SK-N-SH (cell line): ENCODE data around the gene BBIP1. TPM values are rescaled to one million over a fixed set of nuclear protein-coding genes. Genes with fewer than 3 reads are reported as not detected.

Source experiments
- CTCF ChIA-PET: fragments of 300-600, 350-600 bp; formaldehyde crosslinking; extraction: SDS; loops from one replicate; lab custom pipeline; 2021; lab: Yijun Ruan, JAX
- POLR2A ChIA-PET: fragments of 350-600 bp; sonication (Branson Sonifier 250); formaldehyde crosslinking; extraction: SDS; loops from one replicate; lab custom pipeline; 2020; ENCODE audit warnings: antibody characterized with exemption, inconsistent platforms; lab: Yijun Ruan, JAX
- DNase-seq: peaks from one replicate; pipeline ENCODE4 v3.0.0; 2012
- H2AFZ ChIP-seq: fragments of 200-600 bp; sonication (generic); 2 replicates; pipeline ENCODE4 v1.8.1; 2016; ENCODE audit warnings: antibody characterized with exemption, mild to moderate bottlenecking, low read depth
- H3F3A ChIP-seq: fragments of 200-600 bp; sonication (generic); replicated peaks from 2 replicates; pipeline ENCODE3; 2016; ENCODE audit warnings: antibody characterized with exemption, mild to moderate bottlenecking; ENCODE audit not compliant: insufficient read depth
- H3K27ac ChIP-seq, 2 experiments: fragments of 200-500 bp in 1 of 2; fragments of 200-600 bp in 1 of 2; sonication (Bioruptor generic) in 1 of 2; sonication (generic), shearing (Covaris generic) in 1 of 2; 2 replicates each; pipeline versions ENCODE4 v1.5.1 to v1.6.1; 2014 to 2016; ENCODE audit warnings: low read depth in 2 of 2, inconsistent platforms in 1 of 2, low read length in 1 of 2, mild to moderate bottlenecking in 1 of 2, mixed read lengths in 1 of 2
- H3K27me3 ChIP-seq: fragments of 200-600 bp; sonication (generic), shearing (Covaris generic); 2 replicates; pipeline ENCODE4 v1.6.1; 2016; ENCODE audit warnings: mixed run types; ENCODE audit not compliant: insufficient read depth
- H3K36me3 ChIP-seq, 2 experiments: fragments of 200-500 bp in 1 of 2; fragments of 200-600 bp in 1 of 2; sonication (Bioruptor generic) in 1 of 2; sonication (generic) in 1 of 2; replicated peaks in 1 of 2; 2 replicates each; pipeline versions ENCODE3 to v1.5.1; 2014 to 2016; ENCODE audit warnings: low read length in 1 of 2, mild to moderate bottlenecking in 1 of 2; ENCODE audit not compliant: insufficient read depth in 2 of 2, control insufficient read depth in 1 of 2
- H3K4me1 ChIP-seq, 2 experiments: fragments of 200-500 bp in 1 of 2; fragments of 200-600 bp in 1 of 2; sonication (Bioruptor generic) in 1 of 2; sonication (generic), shearing (Covaris generic) in 1 of 2; 2 replicates each; pipeline versions ENCODE4 v1.5.1 to v1.6.1; 2014 to 2016; ENCODE audit warnings: low read depth in 1 of 2, low read length in 1 of 2, mixed run types in 1 of 2; ENCODE audit not compliant: insufficient read depth in 2 of 2, control insufficient read depth in 1 of 2
- H3K4me2 ChIP-seq: fragments of 200-600 bp; sonication (generic), shearing (Covaris generic); 2 replicates; pipeline ENCODE4 v1.6.1; 2017; ENCODE audit warnings: mixed run types
- H3K4me3 ChIP-seq, 2 experiments: fragments of 200-500 bp in 1 of 2; fragments of 200-600 bp in 1 of 2; sonication (Bioruptor generic) in 1 of 2; sonication (generic), shearing (Covaris generic) in 1 of 2; 2 replicates each; pipeline versions ENCODE4 v1.5.1 to v1.8.1; 2014 to 2016; ENCODE audit warnings: low read depth in 2 of 2, inconsistent platforms in 1 of 2, low read length in 1 of 2, mild to moderate bottlenecking in 1 of 2, mixed read lengths in 1 of 2, moderate library complexity in 1 of 2
- H3K79me2 ChIP-seq: fragments of 200-600 bp; sonication (generic); 2 replicates; pipeline ENCODE4 v1.8.1; 2017; ENCODE audit warnings: mild to moderate bottlenecking; ENCODE audit not compliant: insufficient read depth
- H3K9ac ChIP-seq: fragments of 200-600 bp; sonication (generic); 2 replicates; pipeline ENCODE4 v1.6.1; 2017; ENCODE audit warnings: mixed run types
- H3K9me2 ChIP-seq: fragments of 200-600 bp; sonication (generic); 2 replicates; pipeline ENCODE4 v1.6.1; 2017; ENCODE audit warnings: mixed run types
- H3K9me3 ChIP-seq: fragments of 200-600 bp; sonication (generic); 2 replicates; pipeline ENCODE4 v1.6.1; 2017; ENCODE audit warnings: mixed run types, mild to moderate bottlenecking, moderate library complexity
- H4K20me1 ChIP-seq: fragments of 200-600 bp; sonication (generic); 2 replicates; pipeline ENCODE4 v1.6.1; 2017; ENCODE audit warnings: mild to moderate bottlenecking, mixed run types; ENCODE audit not compliant: insufficient read depth
- CHD2 ChIP-seq: fragments of 150-350 bp; IDR thresholded peaks from 2 replicates; pipeline ENCODE4 v1.6.1; 2018; ENCODE audit warnings: low read length; ENCODE audit not compliant: partially characterized antibody
- ELF1 ChIP-seq: IDR thresholded peaks from 2 replicates; pipeline ENCODE4 v1.4.0; 2012
- EP300 ChIP-seq, 2 experiments: IDR thresholded peaks; 2 replicates each; pipeline versions ENCODE4 v1.4.0 to v1.6.1; 2012; ENCODE audit warnings: borderline replicate concordance in 1 of 2, low read depth in 1 of 2, low read length in 1 of 2
- EZH2phosphoT487 ChIP-seq: fragments of 200-600 bp; sonication (generic); IDR thresholded peaks from 2 replicates; pipeline ENCODE4 v1.6.1; 2017; ENCODE audit warnings: low read depth, mixed run types, mild to moderate bottlenecking, antibody characterized with exemption, moderate library complexity, borderline replicate concordance
- FOSL2 ChIP-seq: IDR thresholded peaks from 2 replicates; pipeline ENCODE4 v1.4.0; 2012; ENCODE audit warnings: low read depth, mild to moderate bottlenecking, moderate library complexity, borderline replicate concordance
- FOXM1 ChIP-seq: IDR thresholded peaks from 2 replicates; pipeline ENCODE4 v1.4.0; 2012; ENCODE audit warnings: low read depth, mild to moderate bottlenecking
- GABPA ChIP-seq: IDR thresholded peaks from 2 replicates; pipeline ENCODE4 v1.4.0; 2012; ENCODE audit warnings: low read depth, mild to moderate bottlenecking
- GATA2 ChIP-seq: sonication (generic); formaldehyde crosslinking; IDR thresholded peaks from 2 replicates; pipeline ENCODE4 v1.5.0; 2020; ENCODE audit warnings: mild to moderate bottlenecking, missing genetic modification reagents
- JUND ChIP-seq: IDR thresholded peaks from 2 replicates; pipeline ENCODE4 v1.4.0; 2012
- MXI1 ChIP-seq: IDR thresholded peaks from 2 replicates; pipeline ENCODE4 v1.6.1; 2012; ENCODE audit warnings: mild to moderate bottlenecking, low read depth, low read length, improper control_type of control experiment
- NFIC ChIP-seq: IDR thresholded peaks from 2 replicates; pipeline ENCODE4 v1.4.0; 2012; ENCODE audit warnings: borderline replicate concordance
- RCOR1 ChIP-seq: fragments of 150-350 bp; IDR thresholded peaks from 2 replicates; pipeline ENCODE4 v1.6.1; 2017; ENCODE audit warnings: antibody characterized with exemption, low read length
- TAF1 ChIP-seq: IDR thresholded peaks from 2 replicates; pipeline ENCODE4 v1.6.1; 2012; ENCODE audit warnings: low read depth, mild to moderate bottlenecking, low read length, moderate library complexity, borderline replicate concordance
- WGBS: methylation state at CpG from one replicate; pipeline ENCODE4 v1.1.6; 2017; ENCODE audit warnings: low lambda C conversion rate; 5-methylcytosine and 5-hydroxymethylcytosine counted together
- polyA plus RNA-seq, 3 experiments: library from polyadenylated mRNA; depleted of rRNA; stranded (reverse); fragments of >200 nt; gene quantifications; 2 replicates each; pipeline ENCODE4 v1.2.3, GENCODE V29; 2012
- TF ChIP-seq, protein P1 (sequence below): fragments of 150-350 bp; IDR thresholded peaks from 2 replicates; pipeline ENCODE4 v1.6.1; 2016; ENCODE audit warnings: mild to moderate bottlenecking, low read depth, low read length
- TF ChIP-seq, protein P2 (sequence below): IDR thresholded peaks from 2 replicates; pipeline ENCODE4 v1.4.0; 2012; ENCODE audit warnings: low read depth, borderline replicate concordance
- TF ChIP-seq, protein P3 (sequence below): IDR thresholded peaks from 2 replicates; pipeline ENCODE4 v1.4.0; 2012; ENCODE audit warnings: low read depth, borderline replicate concordance
- TF ChIP-seq, protein P4 (sequence below): IDR thresholded peaks from 2 replicates; pipeline ENCODE4 v1.4.0; 2012; ENCODE audit warnings: low read depth
- TF ChIP-seq, protein P5 (sequence below): fragments of 150-350 bp; IDR thresholded peaks from 2 replicates; pipeline ENCODE4 v1.6.1; 2017; ENCODE audit warnings: antibody characterized with exemption, low read length, low read depth, borderline replicate concordance

BBIP1 gene
- polyA plus RNA-seq, 1 of the 3 experiments (the other 2 are of a cell fraction): 16.2 TPM

DNA sequence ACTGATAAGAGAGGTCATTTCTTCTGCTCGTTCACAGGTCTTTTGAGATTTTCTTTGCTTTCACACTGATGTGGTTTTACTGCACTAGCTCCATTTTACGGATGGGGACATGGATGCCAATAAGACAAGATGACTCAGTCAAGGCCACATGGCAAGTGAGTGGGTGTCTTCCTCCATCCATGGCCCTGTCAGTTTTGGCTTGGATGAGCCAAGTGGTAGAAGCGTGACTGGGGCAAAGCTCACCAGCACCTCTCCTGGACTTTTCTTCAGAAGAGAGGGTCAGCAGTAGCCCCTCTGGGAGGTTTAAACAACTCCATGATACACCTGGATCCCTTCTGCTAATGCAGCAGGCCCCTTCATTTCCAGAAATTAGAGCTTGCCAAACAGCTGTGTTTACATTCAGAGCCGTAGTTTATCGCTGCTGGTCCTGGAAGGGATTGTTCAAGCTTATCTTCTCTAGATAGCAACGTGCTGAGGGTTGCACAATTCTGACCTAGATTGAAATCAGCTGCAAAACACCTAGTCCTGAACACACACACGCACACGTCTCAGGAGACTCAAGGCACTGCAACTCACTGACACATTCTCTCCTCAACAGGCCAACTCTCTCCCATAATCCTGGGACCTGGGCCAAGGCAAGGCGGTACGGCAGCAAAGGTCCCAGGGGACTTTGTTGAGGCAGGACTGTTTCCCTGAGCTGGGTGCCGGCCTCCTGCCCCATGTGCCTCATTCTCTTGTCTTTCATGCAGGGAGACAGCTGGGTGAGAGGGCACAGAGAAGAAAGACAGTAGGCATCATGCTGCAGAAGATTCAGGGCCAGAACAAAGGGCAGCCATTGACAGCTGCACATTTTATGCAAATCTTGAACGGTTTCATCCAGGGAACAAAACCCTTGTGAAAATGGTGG, 61.5 kb downstream of the BBIP1 start:
- H3K27me3 ChIP-seq: no peaks in the 10 kb centered on the region
- no peak overlapping the region for H3K9ac ChIP-seq
- H3K4me3 ChIP-seq: no peak overlapping the region
- no peak overlapping the region for H2AFZ ChIP-seq
- DNase-seq: no peak
- no peaks in the 10 kb centered on the region for H3K9me2 ChIP-seq
- no peaks in the 10 kb centered on the region for H3K79me2 ChIP-seq
- H3K9me3 ChIP-seq: no peaks in the 10 kb centered on the region
- WGBS: 69% methylated on average over 9 of the region's 12 CpGs
- peak; percentile 78 for TF ChIP-seq GATA2 (CRISPR knock-in tag)
- TF ChIP-seq, protein P1, sequence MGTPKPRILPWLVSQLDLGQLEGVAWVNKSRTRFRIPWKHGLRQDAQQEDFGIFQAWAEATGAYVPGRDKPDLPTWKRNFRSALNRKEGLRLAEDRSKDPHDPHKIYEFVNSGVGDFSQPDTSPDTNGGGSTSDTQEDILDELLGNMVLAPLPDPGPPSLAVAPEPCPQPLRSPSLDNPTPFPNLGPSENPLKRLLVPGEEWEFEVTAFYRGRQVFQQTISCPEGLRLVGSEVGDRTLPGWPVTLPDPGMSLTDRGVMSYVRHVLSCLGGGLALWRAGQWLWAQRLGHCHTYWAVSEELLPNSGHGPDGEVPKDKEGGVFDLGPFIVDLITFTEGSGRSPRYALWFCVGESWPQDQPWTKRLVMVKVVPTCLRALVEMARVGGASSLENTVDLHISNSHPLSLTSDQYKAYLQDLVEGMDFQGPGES: no peak
- ChIA-PET CTCF (interaction anchor here (0.8 to 1.4 kb wide), 8 partner anchors 9 to 249 kb away, joined by 3 to 5 read pairs (median 3); no protein-coding TSS in a partner anchor), POLR2A (interaction anchor here (1.1 to 1.3 kb wide), 3 partner anchors 11 to 22 kb away, joined by 3 to 4 read pairs (median 4); partner anchors contain the start of gene PDCD4)
- H3K4me1 ChIP-seq: peaks cover 0 to 36% of the 10 kb centered on the region in 2 experiments; a peak in 2 of 4 replicates
- H4K20me1 ChIP-seq: no peaks in the 10 kb centered on the region
- H3K36me3 ChIP-seq: no peaks in the 10 kb centered on the region
- no peaks in the 10 kb centered on the region for H3F3A ChIP-seq
- H3K4me2 ChIP-seq: no peak overlapping the region
- H3K27ac ChIP-seq: peak overlapping the region in 1 of 2 experiments; percentile 71; a peak in 1 of 4 replicates

DNA sequence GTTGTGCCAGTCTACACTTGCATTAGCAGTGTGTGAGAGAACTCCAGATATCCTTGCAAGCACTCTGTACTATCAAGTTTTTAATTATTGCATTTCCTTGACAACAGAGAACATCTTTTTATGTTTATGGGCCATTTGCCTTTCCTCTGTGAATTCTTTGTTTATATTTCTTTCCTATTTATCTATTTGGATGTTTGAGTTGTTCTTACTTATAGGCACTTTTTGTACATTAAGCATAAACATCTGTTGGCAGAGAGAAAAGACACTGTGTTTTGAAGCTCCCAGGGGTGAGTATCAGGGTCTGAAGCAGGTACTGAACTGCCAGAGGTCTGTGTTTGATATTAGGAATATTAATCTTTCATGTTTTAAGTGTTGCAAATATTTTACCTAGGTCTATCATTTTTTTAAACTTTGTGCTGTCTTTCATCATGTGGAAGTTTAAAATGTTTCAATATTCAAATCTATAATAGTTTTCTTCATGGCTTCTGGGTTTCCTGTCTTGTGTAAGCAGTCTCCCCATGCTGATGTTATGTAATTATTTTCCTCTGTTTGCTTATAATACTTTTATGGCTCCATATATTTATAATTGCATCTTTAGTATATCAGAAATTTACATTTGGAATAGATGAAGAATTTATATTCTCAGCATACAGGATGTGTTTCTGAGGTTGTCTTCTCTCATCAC, 64.9 kb downstream of the BBIP1 start:
- no peak overlapping the region for H3K9ac ChIP-seq
- H2AFZ ChIP-seq: no peak overlapping the region
- CTCF ChIA-PET: interaction anchor here (0.6 kb wide), 1 partner anchor 957 kb away, joined by 3 read pairs; no protein-coding TSS in a partner anchor
- H3F3A ChIP-seq: no peaks in the 10 kb centered on the region
- H3K36me3 ChIP-seq: no peaks in the 10 kb centered on the region
- H3K27ac ChIP-seq: no peak overlapping the region; a peak in 1 of 4 replicates
- no peaks in the 10 kb centered on the region for H3K9me3 ChIP-seq
- H3K4me3 ChIP-seq: no peak overlapping the region
- H3K4me1 ChIP-seq: peaks cover 0 to 25% of the 10 kb centered on the region in 2 experiments; a peak in 2 of 4 replicates
- no peaks in the 10 kb centered on the region for H3K79me2 ChIP-seq
- H3K4me2 ChIP-seq: no peak overlapping the region
- no peak for DNase-seq
- H3K9me2 ChIP-seq: no peaks in the 10 kb centered on the region
- H3K27me3 ChIP-seq: no peaks in the 10 kb centered on the region
- no peaks in the 10 kb centered on the region for H4K20me1 ChIP-seq
- POLR2A ChIA-PET: no interaction called here
- no peak for TF ChIP-seq FOSL2
- TF ChIP-seq, protein P2, sequence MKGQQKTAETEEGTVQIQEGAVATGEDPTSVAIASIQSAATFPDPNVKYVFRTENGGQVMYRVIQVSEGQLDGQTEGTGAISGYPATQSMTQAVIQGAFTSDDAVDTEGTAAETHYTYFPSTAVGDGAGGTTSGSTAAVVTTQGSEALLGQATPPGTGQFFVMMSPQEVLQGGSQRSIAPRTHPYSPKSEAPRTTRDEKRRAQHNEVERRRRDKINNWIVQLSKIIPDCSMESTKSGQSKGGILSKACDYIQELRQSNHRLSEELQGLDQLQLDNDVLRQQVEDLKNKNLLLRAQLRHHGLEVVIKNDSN: no peak
- TF ChIP-seq NFIC: no peak
- no peak for TF ChIP-seq MXI1
- no peak for TF ChIP-seq JUND
- no peak for TF ChIP-seq ELF1
- TF ChIP-seq, protein P3, sequence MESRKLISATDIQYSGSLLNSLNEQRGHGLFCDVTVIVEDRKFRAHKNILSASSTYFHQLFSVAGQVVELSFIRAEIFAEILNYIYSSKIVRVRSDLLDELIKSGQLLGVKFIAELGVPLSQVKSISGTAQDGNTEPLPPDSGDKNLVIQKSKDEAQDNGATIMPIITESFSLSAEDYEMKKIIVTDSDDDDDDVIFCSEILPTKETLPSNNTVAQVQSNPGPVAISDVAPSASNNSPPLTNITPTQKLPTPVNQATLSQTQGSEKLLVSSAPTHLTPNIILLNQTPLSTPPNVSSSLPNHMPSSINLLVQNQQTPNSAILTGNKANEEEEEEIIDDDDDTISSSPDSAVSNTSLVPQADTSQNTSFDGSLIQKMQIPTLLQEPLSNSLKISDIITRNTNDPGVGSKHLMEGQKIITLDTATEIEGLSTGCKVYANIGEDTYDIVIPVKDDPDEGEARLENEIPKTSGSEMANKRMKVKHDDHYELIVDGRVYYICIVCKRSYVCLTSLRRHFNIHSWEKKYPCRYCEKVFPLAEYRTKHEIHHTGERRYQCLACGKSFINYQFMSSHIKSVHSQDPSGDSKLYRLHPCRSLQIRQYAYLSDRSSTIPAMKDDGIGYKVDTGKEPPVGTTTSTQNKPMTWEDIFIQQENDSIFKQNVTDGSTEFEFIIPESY: no peak
- no peak for TF ChIP-seq TAF1
- TF ChIP-seq, protein P4, sequence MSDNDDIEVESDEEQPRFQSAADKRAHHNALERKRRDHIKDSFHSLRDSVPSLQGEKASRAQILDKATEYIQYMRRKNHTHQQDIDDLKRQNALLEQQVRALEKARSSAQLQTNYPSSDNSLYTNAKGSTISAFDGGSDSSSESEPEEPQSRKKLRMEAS: no peak
- TF ChIP-seq EP300 (IDR thresholded peaks at IDR 0.05; ENCODE audit: borderline replicate concordance in 1 of 2, low read depth in 1 of 2, low read length in 1 of 2): no peak
- no peak for TF ChIP-seq EZH2phosphoT487
- TF ChIP-seq FOXM1: no peak
- TF ChIP-seq, protein P5, sequence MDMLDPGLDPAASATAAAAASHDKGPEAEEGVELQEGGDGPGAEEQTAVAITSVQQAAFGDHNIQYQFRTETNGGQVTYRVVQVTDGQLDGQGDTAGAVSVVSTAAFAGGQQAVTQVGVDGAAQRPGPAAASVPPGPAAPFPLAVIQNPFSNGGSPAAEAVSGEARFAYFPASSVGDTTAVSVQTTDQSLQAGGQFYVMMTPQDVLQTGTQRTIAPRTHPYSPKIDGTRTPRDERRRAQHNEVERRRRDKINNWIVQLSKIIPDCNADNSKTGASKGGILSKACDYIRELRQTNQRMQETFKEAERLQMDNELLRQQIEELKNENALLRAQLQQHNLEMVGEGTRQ: no peak
- TF ChIP-seq, protein P1: no peak
- TF ChIP-seq GABPA: no peak
- no peak for TF ChIP-seq CHD2
- TF ChIP-seq GATA2 (CRISPR knock-in tag): no peak
- no peak for TF ChIP-seq RCOR1
